Measurements from ENCODE around the gene COL21A1.
"Not testable (repeated sequence)": the region's sequence is repeated elsewhere in the genome, so short reads cannot be mapped to it uniquely, and the experiment has no call there.

Gene COL21A1

DNA sequence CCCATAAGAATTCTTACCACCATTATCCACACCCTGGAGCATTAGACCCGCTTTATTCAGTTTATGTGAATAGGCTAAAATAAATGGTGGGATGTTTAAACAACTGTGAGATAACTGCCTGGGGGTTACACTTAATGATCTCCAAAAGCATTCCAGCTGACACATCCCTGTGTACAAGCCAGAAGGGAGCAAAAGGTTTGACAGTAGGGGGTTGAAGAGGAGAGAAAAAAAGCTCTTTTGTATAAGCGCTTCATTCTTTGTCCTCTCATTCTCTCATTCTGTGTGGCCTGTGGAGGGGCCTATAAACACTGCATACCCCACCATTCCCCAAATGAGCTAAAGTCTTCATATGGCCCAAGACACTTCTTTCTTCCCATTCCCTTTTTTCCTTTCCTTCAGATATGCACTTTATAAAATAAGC, 30.8 kb upstream of the COL21A1 start:
- Histone ChIP-seq H3K4me3 (no peak overlapping the region), H3K9me3 (no peaks in the 10 kb centered on the region), H3K9ac (no peak overlapping the region), H3K4me1 (no peaks in the 10 kb centered on the region), H3K36me3 (no peaks in the 10 kb centered on the region), H3K4me2 (no peak overlapping the region), H3K27ac (no peak overlapping the region), H4K20me1 (no peaks in the 10 kb centered on the region), H3K27me3 (no peaks in the 10 kb centered on the region)
- TF ChIP-seq Cebpa-rat (IDR thresholded peaks at IDR 0.05) = no peak

DNA sequence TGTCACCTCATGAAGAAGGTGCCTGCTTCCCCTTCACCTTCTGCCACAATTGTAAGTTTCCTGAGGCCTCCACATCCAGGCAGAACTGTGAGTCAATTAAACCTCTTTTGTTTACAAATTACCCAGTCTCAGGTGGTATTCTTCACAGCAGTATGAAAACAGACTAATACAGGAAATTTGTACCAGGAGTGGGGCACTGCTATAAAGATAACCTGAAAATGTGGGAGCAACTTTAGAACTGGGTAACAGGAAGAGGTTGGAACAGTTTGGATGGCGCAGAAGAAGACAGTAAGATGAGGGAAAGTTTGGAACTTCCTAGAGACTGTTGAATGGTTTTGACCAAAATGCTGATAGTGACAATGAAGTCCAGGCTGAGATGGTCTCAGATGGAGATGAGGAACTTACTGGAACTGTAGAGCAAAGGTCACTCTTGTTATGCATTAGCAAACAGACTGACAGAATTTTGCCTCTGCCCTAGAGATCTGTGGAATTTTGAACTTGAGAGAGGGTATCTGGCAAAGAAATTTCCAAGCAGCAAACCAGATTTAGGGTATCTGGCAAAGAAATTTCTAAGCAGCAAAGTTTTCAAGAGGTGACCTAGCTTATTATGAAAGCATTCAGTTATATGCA, 23.5 kb upstream of the COL21A1 start:
- no peaks in the 10 kb centered on the region for H3K27me3 ChIP-seq
- no peak overlapping the region for H3K27ac ChIP-seq

GRCh38 chr6:56268266-56268665, 20.9 kb upstream of the COL21A1 start:
- H3K27ac ChIP-seq = no peak overlapping the region
- H3K9ac ChIP-seq = no peak overlapping the region
- TF ChIP-seq Cebpa-rat (IDR thresholded peaks at IDR 0.05) = no peak
- no peaks in the 10 kb centered on the region for H4K20me1 ChIP-seq
- H3K36me3 ChIP-seq = no peaks in the 10 kb centered on the region
- H3K4me3 ChIP-seq = no peak overlapping the region
- H3K4me1 ChIP-seq = no peaks in the 10 kb centered on the region
- no peak overlapping the region for H3K4me2 ChIP-seq
- H3K27me3 ChIP-seq = no peaks in the 10 kb centered on the region
- H3K9me3 ChIP-seq = no peaks in the 10 kb centered on the region; the same call in 1 of the 2 replicates

More for the DNA sequence above, 23.5 kb upstream of the COL21A1 start:
- Histone ChIP-seq H3K4me2 (no peak overlapping the region), H3K9me3 (no peaks in the 10 kb centered on the region; the same call in 1 of the 2 replicates), H3K4me1 (no peaks in the 10 kb centered on the region), H3K4me3 (no peak overlapping the region), H3K9ac (no peak overlapping the region), H4K20me1 (no peaks in the 10 kb centered on the region), H3K36me3 (no peaks in the 10 kb centered on the region)
- TF ChIP-seq Cebpa-rat (IDR thresholded peaks at IDR 0.05) = no peak

GRCh38 chr6:56266011-56266410, 18.6 kb upstream of the COL21A1 start:
- TF ChIP-seq Cebpa-rat (IDR thresholded peaks at IDR 0.05) = no peak
- no peaks in the 10 kb centered on the region for H3K9me3 ChIP-seq

DNA sequence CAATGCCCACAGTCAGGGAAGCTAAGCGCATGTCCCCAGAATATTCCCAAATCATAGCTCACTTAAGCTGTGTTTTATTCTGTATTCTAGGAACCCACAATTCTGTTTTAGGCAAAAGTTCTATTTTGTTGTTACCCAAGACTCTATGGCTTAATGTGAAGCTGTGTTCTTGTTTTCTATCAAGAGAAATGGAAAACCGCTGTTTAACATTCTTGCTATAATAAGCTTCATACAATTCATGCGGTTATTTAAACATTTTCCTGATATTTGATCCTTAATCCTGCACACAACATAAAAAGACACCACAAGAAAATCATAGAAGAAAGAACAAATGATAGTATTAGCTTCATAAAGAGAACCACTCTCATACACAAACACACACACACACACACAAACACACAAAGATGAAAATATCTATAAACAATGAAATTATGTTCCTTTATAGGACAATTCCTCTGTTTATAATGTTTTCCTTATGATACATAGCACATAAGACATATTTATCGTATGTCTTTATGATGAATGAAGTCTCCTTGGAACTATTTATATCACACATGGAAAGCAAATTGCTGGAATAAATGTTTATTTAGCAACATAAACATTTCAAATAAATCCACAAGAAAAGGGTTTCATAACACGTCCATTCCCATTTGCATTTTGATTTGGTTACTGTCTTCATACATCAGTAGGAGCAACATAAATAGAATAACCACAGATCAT, 16.4 kb upstream of the COL21A1 start:
- Histone ChIP-seq H3K4me2 (no peak overlapping the region), H3K27me3 (no peaks in the 10 kb centered on the region), H3K27ac (no peak overlapping the region), H3K9ac (no peak overlapping the region), H3K36me3 (no peaks in the 10 kb centered on the region), H4K20me1 (no peaks in the 10 kb centered on the region), H3K4me1 (no peaks in the 10 kb centered on the region), H3K9me3 (no peaks in the 10 kb centered on the region), H3K4me3 (no peak overlapping the region)
- TF ChIP-seq Cebpa-rat (IDR thresholded peaks at IDR 0.05) = no peak

More at GRCh38 chr6:56266011-56266410, 18.6 kb upstream of the COL21A1 start:
- Histone ChIP-seq H3K4me1 (no peaks in the 10 kb centered on the region), H3K4me3 (no peak overlapping the region), H3K27ac (no peak overlapping the region), H3K36me3 (no peaks in the 10 kb centered on the region), H4K20me1 (no peaks in the 10 kb centered on the region), H3K27me3 (no peaks in the 10 kb centered on the region), H3K9ac (no peak overlapping the region), H3K4me2 (no peak overlapping the region)

DNA sequence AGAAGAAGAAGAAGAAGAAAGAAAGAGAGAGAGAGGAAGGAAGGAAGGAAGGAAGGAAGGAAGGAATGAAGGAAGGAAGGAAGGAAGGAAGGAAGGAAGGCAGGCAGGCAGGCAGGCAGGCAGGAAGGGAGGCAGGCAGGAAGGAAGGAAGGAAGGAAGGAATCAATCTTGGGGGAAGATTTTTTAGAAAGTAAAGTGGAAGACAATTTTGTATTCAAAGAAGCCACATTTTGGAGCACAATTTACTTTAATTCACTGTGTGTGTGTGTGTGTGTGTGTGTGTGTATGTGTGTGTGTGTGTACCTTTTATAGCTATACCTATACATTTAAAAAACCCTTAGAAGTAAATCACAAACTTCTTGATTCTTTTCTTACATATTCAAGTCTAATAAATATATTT, 13.2 kb upstream of the COL21A1 start:
- H3K27ac ChIP-seq, H3K4me2 ChIP-seq, H3K9me3 ChIP-seq, H3K9ac ChIP-seq, H3K27me3 ChIP-seq, H4K20me1 ChIP-seq, H3K4me1 ChIP-seq, H3K4me3 ChIP-seq, H3K36me3 ChIP-seq: not testable (repeated sequence)

GRCh38 chr6:56259234-56260077, 12.1 kb upstream of the COL21A1 start:
- no peak overlapping the region for H3K27ac ChIP-seq
- H3K4me2 ChIP-seq = no peak overlapping the region
- H3K4me1 ChIP-seq = no peaks in the 10 kb centered on the region
- H3K9me3 ChIP-seq = no peaks in the 10 kb centered on the region
- TF ChIP-seq Cebpa-rat (IDR thresholded peaks at IDR 0.05) = no peak
- no peak overlapping the region for H3K4me3 ChIP-seq
- H3K9ac ChIP-seq = no peak overlapping the region
- no peaks in the 10 kb centered on the region for H3K27me3 ChIP-seq
- no peaks in the 10 kb centered on the region for H4K20me1 ChIP-seq
- H3K36me3 ChIP-seq = no peaks in the 10 kb centered on the region

GRCh38 chr6:56255349-56255748, 8.0 kb upstream of the COL21A1 start:
- no peak overlapping the region for H3K4me2 ChIP-seq
- H3K9ac ChIP-seq = no peak overlapping the region
- no peaks in the 10 kb centered on the region for H3K9me3 ChIP-seq
- no peaks in the 10 kb centered on the region for H3K36me3 ChIP-seq
- H3K4me1 ChIP-seq = no peaks in the 10 kb centered on the region
- H3K4me3 ChIP-seq = no peak overlapping the region
- H3K27me3 ChIP-seq = no peaks in the 10 kb centered on the region
- no peak for TF ChIP-seq Cebpa-rat (IDR thresholded peaks at IDR 0.05)
- H3K27ac ChIP-seq = no peak overlapping the region
- no peaks in the 10 kb centered on the region for H4K20me1 ChIP-seq

DNA sequence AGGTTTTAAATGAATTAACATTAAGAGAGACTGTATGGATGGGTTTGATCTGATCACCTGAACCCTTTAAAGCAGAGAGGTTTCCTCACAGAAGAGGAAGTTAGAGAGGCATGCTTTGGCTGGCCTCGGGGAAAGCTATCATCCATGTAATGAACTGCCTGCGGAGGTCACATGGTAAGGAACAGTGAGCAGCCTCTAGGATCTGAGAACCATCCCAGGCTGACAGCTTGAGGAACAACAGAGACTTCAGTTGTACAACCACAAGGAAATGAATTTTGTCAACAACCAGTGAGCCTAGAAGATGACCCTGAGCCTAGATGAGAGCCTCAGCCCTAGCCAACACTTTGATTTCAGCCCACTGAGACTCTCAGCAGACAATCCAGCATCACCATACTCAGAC, 2.9 kb upstream of the COL21A1 start:
- H3K9ac ChIP-seq = no peak overlapping the region
- H3K27ac ChIP-seq = no peak overlapping the region
- H4K20me1 ChIP-seq = no peaks in the 10 kb centered on the region
- no peak overlapping the region for H3K4me3 ChIP-seq
- H3K9me3 ChIP-seq = peaks cover 4% of the 10 kb centered on the region; the same call in 1 of the 2 replicates
- no peaks in the 10 kb centered on the region for H3K4me1 ChIP-seq
- H3K27me3 ChIP-seq = no peaks in the 10 kb centered on the region
- H3K36me3 ChIP-seq = no peaks in the 10 kb centered on the region
- H3K4me2 ChIP-seq = no peak overlapping the region
- no peak for TF ChIP-seq Cebpa-rat (IDR thresholded peaks at IDR 0.05)

- H3K27ac ChIP-seq = no peak overlapping the region
- H3K27me3 ChIP-seq = no peaks in the 10 kb centered on the region
- H4K20me1 ChIP-seq = no peaks in the 10 kb centered on the region
- no peak overlapping the region for H3K4me3 ChIP-seq
- H3K4me1 ChIP-seq = no peaks in the 10 kb centered on the region
- TF ChIP-seq Cebpa-rat (IDR thresholded peaks at IDR 0.05) = no peak
- H3K4me2 ChIP-seq = no peak overlapping the region
- H3K9ac ChIP-seq = no peak overlapping the region
- no peaks in the 10 kb centered on the region for H3K36me3 ChIP-seq
- H3K9me3 ChIP-seq = peaks cover 4% of the 10 kb centered on the region; the same call in 1 of the 2 replicates
Observed at GRCh38 chr6:56247654-56248122, 308 bp upstream of the COL21A1 start.
